ENCODE data around the gene GPR160. TPM values are rescaled to one million over a fixed set of nuclear protein-coding genes. Genes with fewer than 3 reads are reported as not detected.

The GPR160 gene
- total and polyA plus RNA-seq, 2 experiments from 2014 or later: 2.2 TPM; not detected in 1

DNA sequence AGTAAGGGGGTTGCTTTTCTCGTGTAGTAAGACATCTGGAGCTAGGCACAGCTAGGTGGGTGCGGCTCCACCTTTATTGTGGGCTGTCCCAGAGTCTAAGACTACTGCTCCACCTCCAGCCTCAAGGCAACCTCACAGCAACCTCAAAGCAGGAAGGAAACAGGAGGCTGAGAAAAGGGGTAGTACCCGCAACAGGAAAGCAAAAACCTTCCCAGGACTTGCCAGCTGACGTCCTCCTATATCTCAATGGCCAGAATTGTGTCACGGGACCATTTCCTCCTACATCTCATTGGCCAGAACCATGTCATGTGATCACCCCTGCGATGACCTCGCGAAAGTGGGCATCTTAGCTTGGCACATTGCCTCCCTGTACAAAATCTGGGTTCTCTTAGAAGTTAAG, 4.3 kb upstream of the GPR160 start:
- Histone ChIP-seq H3K27me3 (peaks cover 13% of the 10 kb centered on the region), H3K4me3 (no peak overlapping the region), H3K4me1 (ENCODE audit: low read depth) (no peaks in the 10 kb centered on the region), H3K27ac (no peak overlapping the region), H3K36me3 (no peaks in the 10 kb centered on the region), H3K9me3 (ENCODE audit: low read depth) (no peaks in the 10 kb centered on the region)
- DNase-seq (ENCODE audit: low read depth in 1 of 2, low spot score in 1 of 2): no peak
- TF ChIP-seq, protein P1, sequence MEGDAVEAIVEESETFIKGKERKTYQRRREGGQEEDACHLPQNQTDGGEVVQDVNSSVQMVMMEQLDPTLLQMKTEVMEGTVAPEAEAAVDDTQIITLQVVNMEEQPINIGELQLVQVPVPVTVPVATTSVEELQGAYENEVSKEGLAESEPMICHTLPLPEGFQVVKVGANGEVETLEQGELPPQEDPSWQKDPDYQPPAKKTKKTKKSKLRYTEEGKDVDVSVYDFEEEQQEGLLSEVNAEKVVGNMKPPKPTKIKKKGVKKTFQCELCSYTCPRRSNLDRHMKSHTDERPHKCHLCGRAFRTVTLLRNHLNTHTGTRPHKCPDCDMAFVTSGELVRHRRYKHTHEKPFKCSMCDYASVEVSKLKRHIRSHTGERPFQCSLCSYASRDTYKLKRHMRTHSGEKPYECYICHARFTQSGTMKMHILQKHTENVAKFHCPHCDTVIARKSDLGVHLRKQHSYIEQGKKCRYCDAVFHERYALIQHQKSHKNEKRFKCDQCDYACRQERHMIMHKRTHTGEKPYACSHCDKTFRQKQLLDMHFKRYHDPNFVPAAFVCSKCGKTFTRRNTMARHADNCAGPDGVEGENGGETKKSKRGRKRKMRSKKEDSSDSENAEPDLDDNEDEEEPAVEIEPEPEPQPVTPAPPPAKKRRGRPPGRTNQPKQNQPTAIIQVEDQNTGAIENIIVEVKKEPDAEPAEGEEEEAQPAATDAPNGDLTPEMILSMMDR (IDR thresholded peaks at IDR 0.05; ENCODE audit: low read depth, low read length): no peak

DNA sequence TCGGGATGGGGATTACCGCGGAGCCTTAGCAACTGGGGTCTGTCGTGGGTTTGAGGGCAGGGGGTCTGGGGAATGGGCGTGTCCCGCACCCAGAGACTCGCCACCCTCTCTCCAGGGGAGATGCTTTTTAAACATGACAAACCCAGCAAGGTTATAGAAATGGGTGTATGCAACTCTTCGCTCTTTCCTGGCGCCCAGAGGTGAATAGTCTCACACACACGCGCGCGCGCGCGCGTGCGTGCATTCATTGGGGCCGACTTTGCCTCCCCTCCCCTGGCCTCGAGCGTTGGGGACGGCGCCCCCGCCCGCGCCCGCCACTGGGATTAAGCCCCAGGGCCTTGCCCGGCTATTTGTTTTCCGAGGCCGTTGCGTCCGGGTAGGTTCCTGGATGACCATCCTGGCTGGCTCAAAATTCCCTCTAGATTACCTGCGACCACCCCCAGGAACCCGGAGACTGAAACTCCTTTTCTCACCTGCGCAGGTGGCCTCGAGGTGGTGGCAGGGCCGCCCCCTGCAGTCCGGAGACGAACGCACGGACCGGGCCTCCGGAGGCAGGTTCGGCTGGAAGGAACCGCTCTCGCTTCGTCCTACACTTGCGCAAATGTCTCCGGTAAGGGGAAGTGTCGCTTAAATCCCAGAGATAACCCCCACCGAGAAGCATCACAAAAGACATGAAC, 777 bp downstream of the GPR160 start:
- Histone ChIP-seq H3K9me3 (ENCODE audit: low read depth) (no peaks in the 10 kb centered on the region), H3K27ac (no peak overlapping the region), H3K27me3 (peaks cover 47% of the 10 kb centered on the region), H3K4me1 (ENCODE audit: low read depth) (no peaks in the 10 kb centered on the region), H3K4me3 (peak overlapping the region; percentile 51), H3K36me3 (no peaks in the 10 kb centered on the region)
- peak in 1 of 2 donors; percentile 15 for DNase-seq (ENCODE audit: low read depth in 1 of 2, low spot score in 1 of 2)
- TF ChIP-seq, protein P1 (IDR thresholded peaks at IDR 0.05; ENCODE audit: low read depth, low read length): no peak

DNA sequence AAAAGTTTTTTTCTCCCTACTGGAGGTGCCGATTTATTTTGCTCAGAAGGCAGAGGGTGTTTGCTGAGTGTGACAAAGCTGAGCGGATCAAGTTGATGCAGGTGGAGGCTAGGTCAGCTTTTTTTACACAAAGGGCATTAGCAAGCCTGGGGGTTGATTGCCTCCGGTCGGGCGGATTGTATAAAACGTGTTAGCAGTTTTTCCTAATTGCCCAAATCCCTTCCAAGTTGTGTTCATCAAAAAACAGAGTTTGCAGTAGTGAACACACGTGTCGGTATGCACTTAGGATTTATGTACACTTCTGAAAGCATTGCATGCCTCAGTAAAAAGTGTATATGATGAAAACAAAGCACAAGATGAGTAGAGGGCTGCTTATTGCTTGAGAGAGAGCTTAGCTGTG, 2.6 kb downstream of the GPR160 start:
- H3K9me3 ChIP-seq (ENCODE audit: low read depth): no peaks in the 10 kb centered on the region
- H3K36me3 ChIP-seq: no peaks in the 10 kb centered on the region
- no peak for DNase-seq (ENCODE audit: low read depth in 1 of 2, low spot score in 1 of 2)
- TF ChIP-seq, protein P1 (IDR thresholded peaks at IDR 0.05; ENCODE audit: low read depth, low read length): no peak
- no peak overlapping the region for H3K4me3 ChIP-seq
- H3K27me3 ChIP-seq: peaks cover 47% of the 10 kb centered on the region
- no peaks in the 10 kb centered on the region for H3K4me1 ChIP-seq (ENCODE audit: low read depth)
- H3K27ac ChIP-seq: no peak overlapping the region

DNA sequence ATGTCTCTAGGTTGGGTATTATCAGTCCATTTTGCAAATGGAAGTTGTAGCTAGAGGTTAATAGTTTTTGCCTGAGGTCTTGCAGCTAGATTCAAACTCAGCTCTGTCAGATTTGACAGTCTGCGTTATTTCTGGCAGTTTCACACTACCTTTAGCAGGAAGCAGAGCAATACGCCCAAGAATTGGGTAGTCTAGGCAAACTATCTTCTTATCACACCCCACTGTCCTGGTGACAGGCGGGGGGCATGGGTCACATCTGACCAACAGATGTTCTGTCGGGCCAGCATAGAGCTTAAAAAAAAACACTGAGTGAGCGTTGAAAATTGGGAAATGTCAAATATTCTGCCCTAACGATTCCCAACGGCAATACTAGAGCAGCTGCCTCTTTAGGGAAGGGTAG, 5.7 kb downstream of the GPR160 start:
- no peaks in the 10 kb centered on the region for H3K4me1 ChIP-seq (ENCODE audit: low read depth)
- no peak overlapping the region for H3K27ac ChIP-seq
- peaks cover 35% of the 10 kb centered on the region for H3K27me3 ChIP-seq
- no peak for DNase-seq (ENCODE audit: low read depth in 1 of 2, low spot score in 1 of 2)
- H3K9me3 ChIP-seq (ENCODE audit: low read depth): no peaks in the 10 kb centered on the region
- TF ChIP-seq, protein P1 (IDR thresholded peaks at IDR 0.05; ENCODE audit: low read depth, low read length): no peak
- no peak overlapping the region for H3K4me3 ChIP-seq
- H3K36me3 ChIP-seq: no peaks in the 10 kb centered on the region

DNA sequence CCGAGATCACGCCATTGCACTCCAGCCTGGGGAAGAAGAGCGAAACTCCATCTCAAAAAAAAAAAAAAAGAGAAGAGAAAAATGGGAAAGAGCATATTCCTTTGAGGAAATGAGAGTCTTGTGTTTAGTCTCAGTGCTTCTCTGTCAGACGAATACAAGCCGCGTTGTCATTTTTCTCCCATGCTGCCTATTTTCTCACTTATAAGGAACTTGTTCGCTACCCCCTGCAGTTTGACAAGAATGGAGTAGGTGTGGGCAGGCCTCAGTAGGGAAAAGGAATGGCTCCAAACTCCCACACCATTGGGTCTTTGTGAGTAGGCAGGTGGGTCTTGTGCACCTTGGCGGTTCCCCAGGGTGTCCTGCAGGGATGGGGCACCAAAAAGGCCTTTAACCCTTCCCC, 6.5 kb downstream of the GPR160 start:
- DNase-seq (ENCODE audit: low read depth in 1 of 2, low spot score in 1 of 2): no peak
- peaks cover 27% of the 10 kb centered on the region for H3K27me3 ChIP-seq
- no peaks in the 10 kb centered on the region for H3K9me3 ChIP-seq (ENCODE audit: low read depth)
- H3K36me3 ChIP-seq: no peaks in the 10 kb centered on the region
- no peak overlapping the region for H3K27ac ChIP-seq
- H3K4me1 ChIP-seq (ENCODE audit: low read depth): no peaks in the 10 kb centered on the region
- no peak overlapping the region for H3K4me3 ChIP-seq
- TF ChIP-seq, protein P1 (IDR thresholded peaks at IDR 0.05; ENCODE audit: low read depth, low read length): no peak

Measured in cardiac muscle cell (in vitro differentiated cells and primary cell).